ENCODE results near the gene CDKAL1. TPM values are rescaled to one million over a fixed set of nuclear protein-coding genes. Genes with fewer than 3 reads are reported as not detected.

The CDKAL1 gene
- total and polyA plus RNA-seq, 2 of the 8 experiments (the other 6 are each of a cell fraction or from before 2014, with no cell fraction given), result 8.4 to 24.6 TPM

DNA sequence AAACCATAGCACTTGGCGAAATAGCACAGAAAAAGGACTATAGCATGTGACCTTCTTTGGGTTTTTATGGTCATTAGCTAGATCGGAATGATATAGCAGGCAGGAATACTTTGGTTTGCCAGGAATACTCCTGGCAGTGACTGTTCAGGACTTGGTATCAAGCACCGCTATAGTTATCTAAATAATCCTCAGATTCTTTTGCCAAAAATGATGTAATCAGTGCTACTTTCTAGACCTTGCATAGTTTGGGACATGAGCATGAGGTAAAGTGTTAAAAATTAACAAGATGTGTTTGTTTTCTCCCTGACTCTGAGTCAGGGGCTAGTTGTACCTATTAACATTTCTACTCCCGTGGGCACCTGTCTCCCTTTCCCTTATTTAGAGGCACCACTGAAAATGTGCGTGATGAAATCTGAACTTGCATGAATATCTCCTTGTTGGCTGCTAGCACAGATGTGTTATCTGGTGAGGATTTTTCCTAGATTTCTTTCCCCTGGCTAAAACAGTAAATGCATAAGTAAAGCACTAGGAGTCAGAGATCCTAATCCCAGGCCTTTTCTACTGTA, 511.0 kb downstream of the CDKAL1 start (continued):
- TF ChIP-seq PHF8 (conservative IDR thresholded peaks at IDR 0.05; ENCODE audit: low read depth, low read length), result no peak
- TF ChIP-seq GABPA (IDR thresholded peaks at IDR 0.05; ENCODE audit: borderline replicate concordance, insufficient read depth, low read length), result no peak
- no peak for TF ChIP-seq HDAC2 (IDR thresholded peaks at IDR 0.05; ENCODE audit: borderline replicate concordance in 1 of 2, low read depth in 2 of 2, low read length in 2 of 2)
- no peak for TF ChIP-seq CBX8 (IDR thresholded peaks at IDR 0.05; ENCODE audit: borderline replicate concordance, low read depth, low read length)
- TF ChIP-seq SP1 (IDR thresholded peaks at IDR 0.05; ENCODE audit: low read depth, low read length), result no peak
- TF ChIP-seq, protein P1, sequence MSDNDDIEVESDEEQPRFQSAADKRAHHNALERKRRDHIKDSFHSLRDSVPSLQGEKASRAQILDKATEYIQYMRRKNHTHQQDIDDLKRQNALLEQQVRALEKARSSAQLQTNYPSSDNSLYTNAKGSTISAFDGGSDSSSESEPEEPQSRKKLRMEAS (IDR thresholded peaks at IDR 0.05), result no peak

Measured in H1 (cell line).